ACC112 (cell line): ENCODE data around the gene IP6K3.

ENCODE experiments used
- H2AFZ ChIP-seq: fragments of 200-600 bp; sonication (generic); one replicate; pipeline ENCODE4 v1.6.0; 2017; ENCODE audit warnings: antibody characterized with exemption, low read length; ENCODE audit not compliant: unreplicated experiment
- H3K27ac ChIP-seq: fragments of 200-600 bp; sonication (generic); 2 replicates; pipeline ENCODE4 v1.5.1; 2014; ENCODE audit warnings: low read depth, mild to moderate bottlenecking, antibody characterized with exemption, low read length, moderate library complexity
- H3K27me3 ChIP-seq: fragments of 200-600 bp; sonication (generic); 2 replicates; pipeline ENCODE4 v1.6.1; 2014; ENCODE audit warnings: mild to moderate bottlenecking, antibody characterized with exemption, low read length, moderate library complexity, mixed read lengths; ENCODE audit not compliant: insufficient read depth
- H3K36me3 ChIP-seq: fragments of 200-600 bp; sonication (generic); 2 replicates; pipeline ENCODE4 v1.6.1; 2016; ENCODE audit warnings: mild to moderate bottlenecking, antibody characterized with exemption, low read length, moderate library complexity, mixed read lengths; ENCODE audit not compliant: insufficient read depth
- H3K4me1 ChIP-seq: fragments of 200-600 bp; sonication (generic); one replicate; pipeline ENCODE4 v1.6.1; 2016; ENCODE audit warnings: low read length, mixed read lengths; ENCODE audit not compliant: insufficient read depth, unreplicated experiment, control insufficient read depth
- H3K4me3 ChIP-seq: fragments of 200-600 bp; sonication (generic); 2 replicates; pipeline ENCODE4 v1.5.1; 2014; ENCODE audit warnings: mild to moderate bottlenecking, low read depth, low read length
- H3K79me2 ChIP-seq: fragments of 200-600 bp; sonication (generic); one replicate; pipeline ENCODE4 v1.6.0; 2016; ENCODE audit warnings: low read length; ENCODE audit not compliant: control insufficient read depth, unreplicated experiment, insufficient read depth

Gene IP6K3

GRCh38 chr6:33739571-33739970 lies 7.1 kb downstream of the IP6K3 start:
- H3K4me1 ChIP-seq = no peaks in the 10 kb centered on the region
- H3K4me3 ChIP-seq = no peak overlapping the region
- H3K36me3 ChIP-seq = no peaks in the 10 kb centered on the region
- no peak overlapping the region for H2AFZ ChIP-seq
- no peaks in the 10 kb centered on the region for H3K79me2 ChIP-seq
- no peak overlapping the region for H3K27ac ChIP-seq
- H3K27me3 ChIP-seq = peaks cover 13% of the 10 kb centered on the region; the same call in 1 of the 2 replicates

- Histone ChIP-seq H3K27ac (no peak overlapping the region), H3K27me3 (peaks cover 13% of the 10 kb centered on the region; the same call in 1 of the 2 replicates), H3K4me1 (no peaks in the 10 kb centered on the region), H3K4me3 (no peak overlapping the region), H2AFZ (no peak overlapping the region), H3K36me3 (no peaks in the 10 kb centered on the region), H3K79me2 (no peaks in the 10 kb centered on the region)
Measured at GRCh38 chr6:33738879-33739278, 7.8 kb downstream of the IP6K3 start.

GRCh38 chr6:33738153-33738552 lies 8.6 kb downstream of the IP6K3 start:
- no peak overlapping the region for H2AFZ ChIP-seq
- no peaks in the 10 kb centered on the region for H3K79me2 ChIP-seq
- H3K27me3 ChIP-seq = peaks cover 9% of the 10 kb centered on the region; the same call in 1 of the 2 replicates
- no peaks in the 10 kb centered on the region for H3K4me1 ChIP-seq
- H3K4me3 ChIP-seq = no peak overlapping the region
- H3K27ac ChIP-seq = no peak overlapping the region
- no peaks in the 10 kb centered on the region for H3K36me3 ChIP-seq

- Histone ChIP-seq H3K36me3 (no peaks in the 10 kb centered on the region), H3K4me3 (no peak overlapping the region), H2AFZ (no peak overlapping the region), H3K27ac (no peak overlapping the region), H3K4me1 (no peaks in the 10 kb centered on the region), H3K27me3 (peaks cover 3% of the 10 kb centered on the region; the same call in 1 of the 2 replicates), H3K79me2 (no peaks in the 10 kb centered on the region)
Measured at GRCh38 chr6:33737267-33738026, 9.3 kb downstream of the IP6K3 start.

GRCh38 chr6:33735216-33735615 lies 11.5 kb downstream of the IP6K3 start:
- Histone ChIP-seq H3K36me3 (no peaks in the 10 kb centered on the region), H3K4me1 (no peaks in the 10 kb centered on the region), H3K27ac (no peak overlapping the region), H3K27me3 (no peaks in the 10 kb centered on the region), H3K79me2 (no peaks in the 10 kb centered on the region), H2AFZ (no peak overlapping the region), H3K4me3 (no peak overlapping the region)

GRCh38 chr6:33733709-33734007 lies 13.0 kb downstream of the IP6K3 start:
- Histone ChIP-seq H3K27ac (no peak overlapping the region), H2AFZ (no peak overlapping the region), H3K27me3 (peaks cover 7% of the 10 kb centered on the region; the same call in 1 of the 2 replicates), H3K4me3 (no peak overlapping the region), H3K79me2 (no peaks in the 10 kb centered on the region), H3K36me3 (no peaks in the 10 kb centered on the region), H3K4me1 (no peaks in the 10 kb centered on the region)

- Histone ChIP-seq H3K79me2 (no peaks in the 10 kb centered on the region), H3K36me3 (no peaks in the 10 kb centered on the region), H3K27ac (no peak overlapping the region), H3K27me3 (peaks cover 12% of the 10 kb centered on the region; the same call in 1 of the 2 replicates), H2AFZ (no peak overlapping the region), H3K4me1 (no peaks in the 10 kb centered on the region), H3K4me3 (no peak overlapping the region)
Measured at GRCh38 chr6:33732817-33733708, 13.6 kb downstream of the IP6K3 start.

- Histone ChIP-seq H2AFZ (no peak overlapping the region), H3K4me1 (no peaks in the 10 kb centered on the region), H3K36me3 (no peaks in the 10 kb centered on the region), H3K4me3 (no peak overlapping the region), H3K79me2 (no peaks in the 10 kb centered on the region), H3K27me3 (peaks cover 16% of the 10 kb centered on the region; the same call in 1 of the 2 replicates), H3K27ac (no peak overlapping the region)
Measured at GRCh38 chr6:33732385-33732784, 14.3 kb downstream of the IP6K3 start.

GRCh38 chr6:33731751-33732282 lies 14.9 kb downstream of the IP6K3 start:
- Histone ChIP-seq H3K79me2 (no peaks in the 10 kb centered on the region), H3K4me1 (no peaks in the 10 kb centered on the region), H3K27ac (no peak overlapping the region), H3K27me3 (peaks cover 16% of the 10 kb centered on the region; the same call in 1 of the 2 replicates), H2AFZ (no peak overlapping the region), H3K36me3 (no peaks in the 10 kb centered on the region), H3K4me3 (no peak overlapping the region)

- Histone ChIP-seq H3K27ac (no peak overlapping the region), H3K79me2 (no peaks in the 10 kb centered on the region), H3K4me1 (no peaks in the 10 kb centered on the region), H3K4me3 (no peak overlapping the region), H2AFZ (no peak overlapping the region), H3K36me3 (no peaks in the 10 kb centered on the region), H3K27me3 (peaks cover 22% of the 10 kb centered on the region; the same call in 1 of the 2 replicates)
Measured at GRCh38 chr6:33731035-33731434, 15.7 kb downstream of the IP6K3 start.
